OCI-LY7 (cell line): ENCODE data around the gene MIA3.

Experiments
- CTCF ChIP-seq: fragments of 200-600 bp; sonication (generic); conservative IDR thresholded peaks from 2 replicates; pipeline ENCODE4 v1.5.1; 2014; ENCODE audit warnings: mild to moderate bottlenecking, antibody characterized with exemption, low read length, moderate library complexity, mixed read lengths
- EZH2phosphoT487 ChIP-seq: fragments of 200-600 bp; sonication (generic); IDR thresholded peaks from 2 replicates; pipeline ENCODE4 v1.6.1; 2018; ENCODE audit warnings: low read depth, borderline replicate concordance, mild to moderate bottlenecking, mixed run types, antibody characterized with exemption, low read length, moderate library complexity, mixed read lengths

GRCh38 chr1:222570837-222571236 lies 47.1 kb upstream of the MIA3 start:
- TF ChIP-seq CTCF = no peak
- TF ChIP-seq EZH2phosphoT487 = no peak
